ENCODE results near the gene THAP11.

DNA sequence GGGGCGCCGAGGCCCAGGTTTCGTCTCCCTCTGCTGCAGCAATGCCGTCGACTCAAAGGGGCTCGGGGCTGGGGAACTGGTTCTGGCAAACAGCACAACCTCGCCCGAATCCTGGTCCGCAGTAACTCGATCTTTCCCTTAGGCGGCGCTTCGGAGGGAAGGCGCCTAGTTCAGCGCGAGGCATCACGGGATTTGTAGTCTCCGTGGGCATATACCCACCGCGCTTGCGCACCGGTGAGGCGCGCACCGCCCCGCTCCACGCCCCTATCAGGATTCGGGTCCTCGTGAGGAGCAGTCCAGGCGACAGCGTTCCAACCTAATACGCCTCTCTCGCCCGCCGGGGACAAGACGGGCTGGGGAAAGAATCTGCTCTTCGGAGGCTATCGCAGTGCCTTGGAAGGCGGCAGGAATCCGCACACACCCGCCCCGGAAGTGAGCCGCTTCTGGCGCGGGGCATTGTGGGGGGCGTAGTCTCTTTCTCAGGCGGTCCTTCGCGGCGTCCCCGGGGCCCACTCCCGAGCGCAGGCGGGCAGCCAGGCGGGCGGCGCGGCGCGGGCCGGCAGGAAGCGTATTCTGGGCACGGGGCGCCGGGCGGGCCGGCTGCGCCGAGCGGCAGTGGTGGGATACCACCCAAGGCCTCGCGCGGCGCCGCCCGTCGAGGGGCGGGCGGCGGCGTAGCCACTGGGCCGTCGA is at the start of gene THAP11:
- TF ChIP-seq CTCF (IDR thresholded peaks at IDR 0.05; ENCODE audit: low read length), result peak; percentile 64
- no peak for TF ChIP-seq EZH2 (IDR thresholded peaks at IDR 0.05; ENCODE audit: borderline replicate concordance, low read length)

Measured in OCI-LY1 (cell line).